Motor neuron (in vitro differentiated cells): ENCODE measurements around the gene SH3RF1. TPM values are rescaled to one million over a fixed set of nuclear protein-coding genes. Genes with fewer than 3 reads are reported as not detected.

Experiments used
- ATAC-seq, 8 experiments: fragments of 200-7000 bp; cut with Tn5 transposase; replicated peaks in 6 of 8; 2 replicates each; pipeline ENCODE4 v1.8.0; 2021; ENCODE audit warnings: mild to moderate bottlenecking in 8 of 8, moderate library complexity in 8 of 8
- H3K27ac ChIP-seq, 2 donors: fragments of 250-450 bp; sonication (Bioruptor Pico); 2 replicates each; pipeline ENCODE4 v1.9.0; 2021; ENCODE audit warnings: antibody characterized with exemption in 2 of 2, mild to moderate bottlenecking in 2 of 2, moderate library complexity in 1 of 2
- H3K4me1 ChIP-seq, 2 donors: fragments of 250-450 bp; sonication (Bioruptor Pico); replicated peaks in 1 of 2; 2 replicates each; pipeline ENCODE4 v1.6.1; 2021; ENCODE audit warnings: antibody characterized with exemption in 2 of 2, mild to moderate bottlenecking in 2 of 2, moderate library complexity in 1 of 2
- H3K4me3 ChIP-seq, 5 donors: fragments of 250-450 bp; sonication (Bioruptor Pico); 2 replicates each; pipeline ENCODE4 v1.9.0; 2021; ENCODE audit warnings: antibody characterized with exemption in 5 of 5, mild to moderate bottlenecking in 5 of 5, moderate library complexity in 4 of 5
- WGBS, 10 experiments: fragments of 450-650 bp; shearing (Covaris generic); methylation state at CpG; one replicate each; pipeline ENCODE4 v1.0.0; 2022; 5-methylcytosine and 5-hydroxymethylcytosine counted together
- in situ Hi-C, 9 experiments: fragments of 400-800 bp; cut with MboI; loops; one replicate each; pipeline ENCODE4 v1.15.0; 2021; ENCODE audit warnings: low sequenced_read_pairs in 9 of 9, low pct_unique_long_range_greater_than_20kb in 2 of 9; ENCODE audit not compliant: unreplicated experiment in 9 of 9
- total RNA-seq, 8 experiments: library from RNA; unstranded; fragments of 300-600 nt; gene quantifications; 2 replicates each; pipeline versions ENCODE4 v1.2.3 to v1.2.4, GENCODE V29; 2022

Gene SH3RF1
- total RNA-seq, 8 experiments from 2014 or later, result 6.7 to 20.2 (median 14.3) TPM

GRCh38 chr4:169228076-169228475 lies 42.7 kb downstream of the SH3RF1 start:
- H3K4me1 ChIP-seq, result no peaks in the 10 kb centered on the region
- 80 to 100% (median 94%) methylated on average over 1 of the region's 1 CpG; no CpG with 5 or more reads in 6 of the 10 experiments for WGBS, 10 experiments
- in situ Hi-C loops, result no loop called here

GRCh38 chr4:169226565-169226964 lies 44.2 kb downstream of the SH3RF1 start:
- no peak overlapping the region for H3K4me3 ChIP-seq
- no peaks in the 10 kb centered on the region for H3K4me1 ChIP-seq
- no peak overlapping the region for H3K27ac ChIP-seq
- no peak for ATAC-seq
- in situ Hi-C loops, result no loop called here

More at GRCh38 chr4:169228076-169228475, 42.7 kb downstream of the SH3RF1 start:
- H3K27ac ChIP-seq, result no peak overlapping the region
- no peak overlapping the region for H3K4me3 ChIP-seq
- no peak for ATAC-seq

DNA sequence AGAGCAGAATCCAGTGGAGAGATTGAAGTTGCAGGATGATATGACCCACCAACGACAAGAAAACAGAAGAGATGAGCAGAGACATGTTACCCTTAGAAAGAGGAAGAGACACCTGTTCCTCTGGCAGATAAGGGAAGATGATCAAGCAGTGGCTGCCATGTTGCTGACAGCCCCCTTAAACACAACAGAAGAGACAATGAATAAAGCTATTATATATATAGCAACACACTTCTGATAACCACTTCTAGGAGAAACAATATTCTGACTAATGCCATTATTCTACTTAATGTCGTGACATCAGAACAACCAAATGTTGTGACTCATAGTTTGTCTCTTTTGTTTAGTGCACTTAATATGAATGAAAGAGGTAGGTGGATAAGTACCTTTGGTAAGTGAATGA lies 44.9 kb downstream of the SH3RF1 start:
- Histone ChIP-seq H3K4me3 (no peak overlapping the region), H3K27ac (no peak overlapping the region), H3K4me1 (no peaks in the 10 kb centered on the region)
- peak in 2 of 8 experiments; percentile 33 to 63 for ATAC-seq
- WGBS, 10 experiments, result 11 to 100% (median 73%) methylated on average over 1 to 2 of the region's 2 CpGs
- in situ Hi-C loops, result no loop called here

- in situ Hi-C loops, result no loop called here
- no peaks in the 10 kb centered on the region for H3K4me1 ChIP-seq
- no peak overlapping the region for H3K27ac ChIP-seq
- 47 to 100% (median 91%) methylated on average over 2 to 4 of the region's 4 CpGs; no CpG with 5 or more reads in 1 of the 10 experiments for WGBS, 10 experiments
- peak in 3 of 8 experiments; percentile 36 to 67 (median 38) for ATAC-seq
- H3K4me3 ChIP-seq, result no peak overlapping the region
These were observed 45.6 kb downstream of the SH3RF1 start for GRCh38 chr4:169225058-169225751.

GRCh38 chr4:169222761-169223160 lies 48.0 kb downstream of the SH3RF1 start:
- no peak for ATAC-seq
- Histone ChIP-seq H3K27ac (no peak overlapping the region), H3K4me1 (no peaks in the 10 kb centered on the region), H3K4me3 (no peak overlapping the region)
- in situ Hi-C loops, result no loop called here
- 49 to 96% (median 88%) methylated on average over 4 to 6 of the region's 6 CpGs; no CpG with 5 or more reads in 4 of the 10 experiments for WGBS, 10 experiments

DNA sequence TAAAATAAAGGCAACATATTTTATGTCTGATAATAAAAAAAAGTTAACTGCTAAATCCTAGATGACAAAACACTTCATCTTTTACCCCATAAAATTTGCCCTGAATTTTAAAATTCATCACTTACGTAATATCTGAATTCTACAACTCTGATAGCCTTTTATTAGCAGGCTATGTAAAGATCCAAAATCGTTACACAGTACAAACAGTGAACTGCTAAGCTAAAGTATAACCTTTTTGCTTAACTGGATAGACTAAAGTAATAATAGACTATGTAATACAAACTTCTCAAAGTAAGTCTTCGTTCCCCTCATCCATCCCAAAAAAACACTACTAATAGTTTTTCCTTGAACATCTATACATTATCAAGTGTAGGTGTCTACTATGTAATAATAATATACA lies 49.1 kb downstream of the SH3RF1 start:
- WGBS, 10 experiments, result 88 to 100% (median 93%) methylated on average over 1 to 3 of the region's 3 CpGs; no CpG with 5 or more reads in 1 of the 10 experiments

DNA sequence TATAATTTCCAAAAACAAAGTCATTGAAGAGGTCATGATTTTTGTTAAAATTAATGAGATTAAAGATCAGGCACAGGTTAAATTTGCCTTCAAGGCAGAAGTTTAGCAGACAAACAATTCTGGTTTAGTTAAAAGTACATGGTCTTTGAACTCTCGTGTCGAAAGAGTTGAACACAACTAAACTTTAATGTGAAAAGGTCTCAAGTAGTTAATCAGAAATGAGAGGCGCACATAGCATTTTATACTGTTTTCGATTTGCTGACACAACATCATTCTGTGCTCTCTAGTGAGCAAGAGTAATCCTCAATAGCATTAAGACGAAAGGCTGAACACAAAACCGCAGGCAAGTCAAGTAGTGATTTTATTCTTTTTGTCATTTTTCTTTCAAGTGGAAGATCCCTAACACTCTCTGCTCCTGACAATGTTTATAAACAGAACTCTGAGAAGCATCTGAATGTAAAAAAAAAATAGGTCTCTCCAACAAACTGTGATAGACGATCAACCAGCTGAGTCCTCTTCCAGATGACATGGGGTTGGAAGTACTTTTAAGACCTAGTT lies 49.8 kb downstream of the SH3RF1 start:
- no peak for ATAC-seq
- H3K4me1 ChIP-seq, result no peaks in the 10 kb centered on the region
- no peak overlapping the region for H3K27ac ChIP-seq
- H3K4me3 ChIP-seq, result no peak overlapping the region
- in situ Hi-C loops, result no loop called here
- 67 to 100% (median 93%) methylated on average over 3 to 7 of the region's 7 CpGs for WGBS, 10 experiments

More for the DNA sequence above, 49.1 kb downstream of the SH3RF1 start:
- Histone ChIP-seq H3K4me1 (no peaks in the 10 kb centered on the region), H3K27ac (no peak overlapping the region), H3K4me3 (no peak overlapping the region)
- no peak for ATAC-seq
- in situ Hi-C loops, result no loop called here

DNA sequence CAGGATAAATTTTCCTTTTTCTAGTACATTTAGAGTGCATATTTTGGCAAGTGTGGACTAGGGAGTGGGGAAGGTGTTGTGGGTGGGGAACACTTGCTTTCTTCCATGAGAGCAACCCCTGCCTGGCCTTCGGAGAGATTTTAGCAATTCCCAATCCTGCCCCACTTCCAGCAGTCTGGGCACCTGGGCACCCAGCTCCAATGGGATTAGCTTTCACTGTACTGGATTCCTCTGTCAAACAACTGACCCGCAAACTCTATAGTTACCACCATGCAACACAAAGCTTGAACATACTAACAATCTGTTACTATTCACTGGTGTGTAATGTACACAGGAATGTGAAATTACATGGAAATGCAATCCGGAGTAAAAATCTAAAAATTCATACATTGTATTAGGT lies 50.3 kb downstream of the SH3RF1 start:
- no peak for ATAC-seq
- in situ Hi-C loops, result no loop called here
- Histone ChIP-seq H3K4me3 (no peak overlapping the region), H3K4me1 (no peaks in the 10 kb centered on the region), H3K27ac (no peak overlapping the region)
- WGBS, 10 experiments, result 70 to 100% (median 100%) methylated on average over 1 to 2 of the region's 3 CpGs; no CpG with 5 or more reads in 1 of the 10 experiments

DNA sequence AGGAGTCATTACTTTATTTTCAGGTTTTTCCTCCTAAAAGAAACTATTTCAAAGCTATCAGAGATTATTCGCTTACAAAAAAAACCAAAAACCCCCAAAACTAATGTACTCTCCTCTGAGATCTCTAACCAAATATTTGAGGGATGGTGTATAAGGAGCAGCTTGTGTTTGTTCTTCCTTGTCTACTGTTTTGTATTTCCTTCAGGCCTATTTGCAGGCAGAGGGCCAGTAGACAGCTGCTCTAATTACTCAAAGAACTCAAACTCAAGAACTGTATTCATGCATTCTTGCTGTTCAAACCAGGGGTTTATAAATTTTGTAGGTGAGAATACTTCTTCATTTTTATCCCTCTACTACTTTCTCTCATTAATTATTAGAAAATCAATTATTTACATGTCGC lies 51.3 kb downstream of the SH3RF1 start:
- Histone ChIP-seq H3K4me3 (no peak overlapping the region), H3K4me1 (no peaks in the 10 kb centered on the region), H3K27ac (no peak overlapping the region)
- in situ Hi-C loops, result no loop called here
- peak in 2 of 8 experiments; percentile 29 to 62 for ATAC-seq
- WGBS, 10 experiments, result 78 to 100% (median 97%) methylated on average over 1 to 2 of the region's 2 CpGs

DNA sequence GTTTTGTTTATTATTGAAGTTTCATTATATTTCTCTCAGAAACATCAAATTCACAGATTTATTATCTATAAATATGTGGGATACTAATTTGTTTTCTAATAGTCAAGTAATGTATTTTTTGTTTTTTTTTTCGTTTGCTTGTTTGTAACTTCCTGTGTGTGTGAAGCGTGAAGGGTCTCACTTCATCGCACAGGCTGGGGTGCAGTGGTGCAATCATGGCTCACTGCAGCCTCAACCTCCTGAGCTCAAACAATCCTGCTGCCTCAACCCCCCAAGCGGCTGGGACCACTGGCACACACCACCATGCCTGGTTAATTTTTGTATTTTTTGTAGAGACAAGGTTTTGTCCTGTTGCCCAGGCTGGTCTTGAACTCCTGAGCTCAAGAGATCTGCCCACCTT lies 55.1 kb downstream of the SH3RF1 start:
- ATAC-seq, result no peak
- Histone ChIP-seq H3K27ac (no peak overlapping the region), H3K4me3 (no peak overlapping the region), H3K4me1 (no peaks in the 10 kb centered on the region)
- in situ Hi-C loops, result no loop called here
- 52 to 98% (median 80%) methylated on average over 1 to 4 of the region's 4 CpGs; no CpG with 5 or more reads in 1 of the 10 experiments for WGBS, 10 experiments

GRCh38 chr4:169212981-169213380 lies 57.8 kb downstream of the SH3RF1 start:
- no peaks in the 10 kb centered on the region for H3K4me1 ChIP-seq
- WGBS, 10 experiments, result 84 to 100% (median 94%) methylated on average over 1 to 2 of the region's 2 CpGs; no CpG with 5 or more reads in 2 of the 10 experiments
- H3K4me3 ChIP-seq, result no peak overlapping the region
- ATAC-seq, result no peak
- H3K27ac ChIP-seq, result no peak overlapping the region
- in situ Hi-C loops, result no loop called here

- Histone ChIP-seq H3K27ac (no peak overlapping the region), H3K4me3 (no peak overlapping the region), H3K4me1 (peaks cover 2% of the 10 kb centered on the region in 2 donors)
- in situ Hi-C loops, result no loop called here
- peak in 3 of 8 experiments; percentile 46 to 80 (median 64) for ATAC-seq
- 10 to 100% (median 97%) methylated on average over 1 to 3 of the region's 3 CpGs for WGBS, 10 experiments
These were observed 60.1 kb downstream of the SH3RF1 start for GRCh38 chr4:169210504-169211118.

DNA sequence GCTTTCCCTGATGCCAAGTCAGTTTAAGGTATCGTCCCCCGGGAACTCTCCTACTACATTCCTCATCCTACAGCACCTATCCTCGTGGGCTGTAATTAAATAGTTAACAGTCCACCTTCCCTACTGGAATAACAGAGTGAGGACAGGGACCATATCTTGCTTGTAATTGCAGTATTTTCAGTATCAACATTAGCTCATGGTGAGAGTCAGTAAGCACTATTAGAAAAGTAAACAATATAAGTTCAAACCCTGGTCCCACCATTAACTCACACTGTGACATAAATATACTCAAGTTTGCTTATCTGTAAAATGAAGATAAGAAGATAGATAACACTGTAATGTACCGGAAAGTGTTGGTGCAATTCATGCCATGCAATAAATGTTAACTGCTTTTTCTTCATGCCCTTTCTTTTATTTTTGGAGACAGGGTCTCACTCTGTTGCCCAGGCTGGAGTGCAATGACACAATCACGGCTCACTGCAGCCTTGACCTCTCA lies 61.3 kb downstream of the SH3RF1 start:
- no peak for ATAC-seq
- no peak overlapping the region for H3K4me3 ChIP-seq
- H3K4me1 ChIP-seq, result peaks cover 2% of the 10 kb centered on the region in 2 donors
- 72 to 100% (median 96%) methylated on average over 2 to 4 of the region's 5 CpGs; no CpG with 5 or more reads in 1 of the 10 experiments for WGBS, 10 experiments
- in situ Hi-C loops, result no loop called here
- no peak overlapping the region for H3K27ac ChIP-seq
